ENCODE data around the gene PANX2. TPM values are rescaled to one million over a fixed set of nuclear protein-coding genes. Genes with fewer than 3 reads are reported as not detected.

The PANX2 gene
- total and polyA plus RNA-seq, 4 donors = 0.39 to 14.8 (median 1.5) TPM

DNA sequence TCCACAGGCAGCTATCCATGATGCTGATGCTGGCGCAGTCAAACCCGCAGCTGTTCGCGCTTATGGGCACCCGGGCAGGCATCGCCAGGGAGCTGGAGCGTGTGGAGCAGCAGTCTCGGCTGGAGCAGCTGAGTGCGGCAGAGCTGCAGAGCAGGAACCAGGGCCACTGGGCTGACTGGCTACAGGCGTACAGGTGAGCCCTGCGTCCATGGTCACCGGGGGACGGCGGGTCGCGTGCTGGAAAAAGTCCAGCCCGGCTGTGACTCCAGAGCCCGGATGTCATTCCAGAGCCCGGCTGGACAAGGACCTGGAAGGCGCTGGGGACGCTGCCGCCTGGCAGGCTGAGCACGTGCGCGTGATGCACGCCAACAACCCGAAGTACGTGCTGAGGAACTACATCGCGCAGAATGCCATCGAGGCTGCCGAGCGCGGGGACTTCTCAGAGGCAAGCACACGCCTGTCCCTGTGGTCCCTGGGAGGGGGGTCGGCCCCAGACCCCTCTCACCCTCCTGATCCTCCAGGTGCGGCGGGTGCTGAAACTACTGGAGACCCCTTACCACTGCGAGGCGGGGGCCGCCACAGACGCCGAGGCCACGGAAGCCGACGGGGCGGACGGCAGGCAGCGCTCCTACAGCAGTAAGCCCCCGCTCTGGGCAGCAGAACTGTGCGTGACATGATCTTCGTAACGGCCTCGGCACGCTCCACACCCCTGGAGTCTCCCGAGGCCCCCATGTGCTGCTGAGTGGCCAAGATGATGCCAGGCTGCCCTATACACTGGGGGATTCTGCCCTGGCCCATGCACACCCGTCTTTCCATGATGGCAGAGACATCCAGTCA, 46.4 kb downstream of the PANX2 start:
- WGBS = 94% methylated on average over 57 of the region's 57 CpGs
- Histone ChIP-seq H3K27me3 (ENCODE audit: control insufficient read depth in 4 of 4, insufficient read depth in 4 of 4, low read length in 3 of 4) (no peaks in the 10 kb centered on the region), H3K9ac (ENCODE audit: low read depth in 1 of 2, low read length in 2 of 2) (no peak overlapping the region), H3K4me1 (ENCODE audit: control insufficient read depth in 4 of 4, insufficient read depth in 4 of 4, low read length in 3 of 4) (peaks cover 5 to 21% (median 15%) of the 10 kb centered on the region in 4 donors), H3K36me3 (ENCODE audit: control insufficient read depth in 4 of 4, insufficient read depth in 3 of 4, low read depth in 1 of 4, low read length in 3 of 4) (peaks cover 34 to 73% (median 47%) of the 10 kb centered on the region in 4 donors), H3K9me3 (ENCODE audit: control insufficient read depth in 4 of 4, low read length in 3 of 4) (no peaks in the 10 kb centered on the region), H3K4me3 (ENCODE audit: low read depth in 1 of 3, low read length in 3 of 3) (no peak overlapping the region), H3K27ac (ENCODE audit: low read depth in 1 of 2, low read length in 2 of 2) (no peak overlapping the region)
- DNase-seq (ENCODE audit: low spot score) = no peak
- TF ChIP-seq, protein P1, sequence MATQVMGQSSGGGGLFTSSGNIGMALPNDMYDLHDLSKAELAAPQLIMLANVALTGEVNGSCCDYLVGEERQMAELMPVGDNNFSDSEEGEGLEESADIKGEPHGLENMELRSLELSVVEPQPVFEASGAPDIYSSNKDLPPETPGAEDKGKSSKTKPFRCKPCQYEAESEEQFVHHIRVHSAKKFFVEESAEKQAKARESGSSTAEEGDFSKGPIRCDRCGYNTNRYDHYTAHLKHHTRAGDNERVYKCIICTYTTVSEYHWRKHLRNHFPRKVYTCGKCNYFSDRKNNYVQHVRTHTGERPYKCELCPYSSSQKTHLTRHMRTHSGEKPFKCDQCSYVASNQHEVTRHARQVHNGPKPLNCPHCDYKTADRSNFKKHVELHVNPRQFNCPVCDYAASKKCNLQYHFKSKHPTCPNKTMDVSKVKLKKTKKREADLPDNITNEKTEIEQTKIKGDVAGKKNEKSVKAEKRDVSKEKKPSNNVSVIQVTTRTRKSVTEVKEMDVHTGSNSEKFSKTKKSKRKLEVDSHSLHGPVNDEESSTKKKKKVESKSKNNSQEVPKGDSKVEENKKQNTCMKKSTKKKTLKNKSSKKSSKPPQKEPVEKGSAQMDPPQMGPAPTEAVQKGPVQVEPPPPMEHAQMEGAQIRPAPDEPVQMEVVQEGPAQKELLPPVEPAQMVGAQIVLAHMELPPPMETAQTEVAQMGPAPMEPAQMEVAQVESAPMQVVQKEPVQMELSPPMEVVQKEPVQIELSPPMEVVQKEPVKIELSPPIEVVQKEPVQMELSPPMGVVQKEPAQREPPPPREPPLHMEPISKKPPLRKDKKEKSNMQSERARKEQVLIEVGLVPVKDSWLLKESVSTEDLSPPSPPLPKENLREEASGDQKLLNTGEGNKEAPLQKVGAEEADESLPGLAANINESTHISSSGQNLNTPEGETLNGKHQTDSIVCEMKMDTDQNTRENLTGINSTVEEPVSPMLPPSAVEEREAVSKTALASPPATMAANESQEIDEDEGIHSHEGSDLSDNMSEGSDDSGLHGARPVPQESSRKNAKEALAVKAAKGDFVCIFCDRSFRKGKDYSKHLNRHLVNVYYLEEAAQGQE (IDR thresholded peaks at IDR 0.05) = no peak
- TF ChIP-seq, protein P2, sequence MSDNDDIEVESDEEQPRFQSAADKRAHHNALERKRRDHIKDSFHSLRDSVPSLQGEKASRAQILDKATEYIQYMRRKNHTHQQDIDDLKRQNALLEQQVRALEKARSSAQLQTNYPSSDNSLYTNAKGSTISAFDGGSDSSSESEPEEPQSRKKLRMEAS (IDR thresholded peaks at IDR 0.05) = no peak
- TF ChIP-seq JUND (IDR thresholded peaks at IDR 0.05) = no peak
- no peak for TF ChIP-seq GABPA (IDR thresholded peaks at IDR 0.05 in 1 of 2, conservative IDR thresholded peaks at IDR 0.05 in 1 of 2)
- no peak for TF ChIP-seq SP1 (IDR thresholded peaks at IDR 0.05)
- no peak for TF ChIP-seq NR2F2 (IDR thresholded peaks at IDR 0.05)
- no peak for TF ChIP-seq TAF1 (conservative IDR thresholded peaks at IDR 0.05)
- no peak for TF ChIP-seq FOXA2 (IDR thresholded peaks at IDR 0.05)
- TF ChIP-seq, protein P3, sequence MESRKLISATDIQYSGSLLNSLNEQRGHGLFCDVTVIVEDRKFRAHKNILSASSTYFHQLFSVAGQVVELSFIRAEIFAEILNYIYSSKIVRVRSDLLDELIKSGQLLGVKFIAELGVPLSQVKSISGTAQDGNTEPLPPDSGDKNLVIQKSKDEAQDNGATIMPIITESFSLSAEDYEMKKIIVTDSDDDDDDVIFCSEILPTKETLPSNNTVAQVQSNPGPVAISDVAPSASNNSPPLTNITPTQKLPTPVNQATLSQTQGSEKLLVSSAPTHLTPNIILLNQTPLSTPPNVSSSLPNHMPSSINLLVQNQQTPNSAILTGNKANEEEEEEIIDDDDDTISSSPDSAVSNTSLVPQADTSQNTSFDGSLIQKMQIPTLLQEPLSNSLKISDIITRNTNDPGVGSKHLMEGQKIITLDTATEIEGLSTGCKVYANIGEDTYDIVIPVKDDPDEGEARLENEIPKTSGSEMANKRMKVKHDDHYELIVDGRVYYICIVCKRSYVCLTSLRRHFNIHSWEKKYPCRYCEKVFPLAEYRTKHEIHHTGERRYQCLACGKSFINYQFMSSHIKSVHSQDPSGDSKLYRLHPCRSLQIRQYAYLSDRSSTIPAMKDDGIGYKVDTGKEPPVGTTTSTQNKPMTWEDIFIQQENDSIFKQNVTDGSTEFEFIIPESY (IDR thresholded peaks at IDR 0.05) = no peak
- TF ChIP-seq YY1 (IDR thresholded peaks at IDR 0.05) = no peak
- TF ChIP-seq, protein P4, sequence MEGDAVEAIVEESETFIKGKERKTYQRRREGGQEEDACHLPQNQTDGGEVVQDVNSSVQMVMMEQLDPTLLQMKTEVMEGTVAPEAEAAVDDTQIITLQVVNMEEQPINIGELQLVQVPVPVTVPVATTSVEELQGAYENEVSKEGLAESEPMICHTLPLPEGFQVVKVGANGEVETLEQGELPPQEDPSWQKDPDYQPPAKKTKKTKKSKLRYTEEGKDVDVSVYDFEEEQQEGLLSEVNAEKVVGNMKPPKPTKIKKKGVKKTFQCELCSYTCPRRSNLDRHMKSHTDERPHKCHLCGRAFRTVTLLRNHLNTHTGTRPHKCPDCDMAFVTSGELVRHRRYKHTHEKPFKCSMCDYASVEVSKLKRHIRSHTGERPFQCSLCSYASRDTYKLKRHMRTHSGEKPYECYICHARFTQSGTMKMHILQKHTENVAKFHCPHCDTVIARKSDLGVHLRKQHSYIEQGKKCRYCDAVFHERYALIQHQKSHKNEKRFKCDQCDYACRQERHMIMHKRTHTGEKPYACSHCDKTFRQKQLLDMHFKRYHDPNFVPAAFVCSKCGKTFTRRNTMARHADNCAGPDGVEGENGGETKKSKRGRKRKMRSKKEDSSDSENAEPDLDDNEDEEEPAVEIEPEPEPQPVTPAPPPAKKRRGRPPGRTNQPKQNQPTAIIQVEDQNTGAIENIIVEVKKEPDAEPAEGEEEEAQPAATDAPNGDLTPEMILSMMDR (IDR thresholded peaks at IDR 0.05; ENCODE audit: low read depth, low read length, missing input control) = no peak

DNA sequence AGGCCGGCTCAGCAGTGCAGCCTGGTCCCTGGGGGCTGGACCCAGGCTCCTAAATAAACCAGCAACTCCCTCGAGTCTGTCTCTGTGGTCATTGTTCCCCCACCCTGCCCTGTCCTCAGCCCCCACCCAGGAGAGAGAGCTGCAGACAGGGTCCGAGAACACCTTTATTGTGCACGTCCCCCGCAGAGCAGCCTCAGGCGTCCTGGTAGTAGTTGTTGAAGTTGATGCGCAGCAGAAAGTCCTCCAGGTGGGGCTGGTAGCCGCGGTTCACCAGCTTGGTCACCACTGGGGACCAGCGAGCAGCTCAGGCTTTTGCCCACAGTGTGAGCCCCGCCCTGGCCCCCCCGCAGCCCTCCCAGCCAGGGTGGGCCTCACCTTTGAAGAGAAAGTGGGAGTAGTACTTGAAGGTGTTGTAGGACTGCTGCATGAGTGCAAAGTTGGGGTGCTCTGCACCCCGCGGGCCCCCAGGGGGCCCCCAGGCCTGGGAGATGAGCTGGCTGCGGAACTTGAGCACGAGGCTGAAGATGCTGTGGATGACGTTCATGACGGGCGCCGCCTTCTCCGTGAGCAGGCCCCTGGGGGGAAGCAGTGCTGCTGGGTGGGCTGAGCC, 47.1 kb downstream of the PANX2 start:
- Histone ChIP-seq H3K9me3 (ENCODE audit: control insufficient read depth in 4 of 4, low read length in 3 of 4) (no peaks in the 10 kb centered on the region), H3K4me1 (ENCODE audit: control insufficient read depth in 4 of 4, insufficient read depth in 4 of 4, low read length in 3 of 4) (peaks cover 5 to 19% (median 12%) of the 10 kb centered on the region in 4 donors), H3K9ac (ENCODE audit: low read depth in 1 of 2, low read length in 2 of 2) (no peak overlapping the region), H3K27ac (ENCODE audit: low read depth in 1 of 2, low read length in 2 of 2) (no peak overlapping the region), H3K27me3 (ENCODE audit: control insufficient read depth in 4 of 4, insufficient read depth in 4 of 4, low read length in 3 of 4) (no peaks in the 10 kb centered on the region), H3K4me3 (ENCODE audit: low read depth in 1 of 3, low read length in 3 of 3) (no peak overlapping the region), H3K36me3 (ENCODE audit: control insufficient read depth in 4 of 4, insufficient read depth in 3 of 4, low read depth in 1 of 4, low read length in 3 of 4) (peaks cover 36 to 76% (median 46%) of the 10 kb centered on the region in 4 donors)
- no peak for DNase-seq (ENCODE audit: low spot score)
- 87% methylated on average over 21 of the region's 21 CpGs for WGBS
- TF ChIP-seq, protein P1 (IDR thresholded peaks at IDR 0.05) = no peak
- TF ChIP-seq RXRA (IDR thresholded peaks at IDR 0.05) = no peak
- TF ChIP-seq, protein P3 (IDR thresholded peaks at IDR 0.05) = no peak
- no peak for TF ChIP-seq TAF1 (conservative IDR thresholded peaks at IDR 0.05)
- no peak for TF ChIP-seq SP1 (IDR thresholded peaks at IDR 0.05)
- TF ChIP-seq HNF4G (IDR thresholded peaks at IDR 0.05) = no peak
- no peak for TF ChIP-seq GABPA (IDR thresholded peaks at IDR 0.05 in 1 of 2, conservative IDR thresholded peaks at IDR 0.05 in 1 of 2)
- TF ChIP-seq RAD21 (IDR thresholded peaks at IDR 0.05) = no peak
